ENCODE data around the gene PHPT1. TPM values are rescaled to one million over a fixed set of nuclear protein-coding genes. Genes with fewer than 3 reads are reported as not detected.

Gene PHPT1
- total RNA-seq, 1 donor from 2014 or later: 349 TPM

DNA sequence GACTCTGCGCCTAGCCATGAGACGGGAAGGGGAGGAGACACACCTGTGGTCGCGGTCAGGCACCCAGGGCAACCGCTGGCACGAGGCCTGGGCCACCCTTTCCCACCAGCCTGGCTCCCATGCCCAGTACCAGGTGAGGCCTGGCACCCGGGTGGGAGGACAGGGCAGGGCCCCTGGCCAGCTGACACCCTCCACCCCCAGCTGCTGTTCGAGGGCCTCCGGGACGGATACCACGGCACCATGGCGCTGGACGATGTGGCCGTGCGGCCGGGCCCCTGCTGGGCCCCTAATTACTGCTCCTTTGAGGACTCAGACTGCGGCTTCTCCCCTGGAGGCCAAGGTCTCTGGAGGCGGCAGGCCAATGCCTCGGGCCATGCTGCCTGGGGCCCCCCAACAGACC lies 8.0 kb downstream of the PHPT1 start:
- intact Hi-C loops (cut with micrococcal nuclease): no loop called here
- H3K4me1 ChIP-seq: peaks cover 27% of the 10 kb centered on the region
- peak; percentile 12 for DNase-seq
- H3K27me3 ChIP-seq (ENCODE audit: low read depth): no peaks in the 10 kb centered on the region
- no peak overlapping the region for H3K4me3 ChIP-seq
- TF ChIP-seq, protein P1, sequence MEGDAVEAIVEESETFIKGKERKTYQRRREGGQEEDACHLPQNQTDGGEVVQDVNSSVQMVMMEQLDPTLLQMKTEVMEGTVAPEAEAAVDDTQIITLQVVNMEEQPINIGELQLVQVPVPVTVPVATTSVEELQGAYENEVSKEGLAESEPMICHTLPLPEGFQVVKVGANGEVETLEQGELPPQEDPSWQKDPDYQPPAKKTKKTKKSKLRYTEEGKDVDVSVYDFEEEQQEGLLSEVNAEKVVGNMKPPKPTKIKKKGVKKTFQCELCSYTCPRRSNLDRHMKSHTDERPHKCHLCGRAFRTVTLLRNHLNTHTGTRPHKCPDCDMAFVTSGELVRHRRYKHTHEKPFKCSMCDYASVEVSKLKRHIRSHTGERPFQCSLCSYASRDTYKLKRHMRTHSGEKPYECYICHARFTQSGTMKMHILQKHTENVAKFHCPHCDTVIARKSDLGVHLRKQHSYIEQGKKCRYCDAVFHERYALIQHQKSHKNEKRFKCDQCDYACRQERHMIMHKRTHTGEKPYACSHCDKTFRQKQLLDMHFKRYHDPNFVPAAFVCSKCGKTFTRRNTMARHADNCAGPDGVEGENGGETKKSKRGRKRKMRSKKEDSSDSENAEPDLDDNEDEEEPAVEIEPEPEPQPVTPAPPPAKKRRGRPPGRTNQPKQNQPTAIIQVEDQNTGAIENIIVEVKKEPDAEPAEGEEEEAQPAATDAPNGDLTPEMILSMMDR (IDR thresholded peaks at IDR 0.05; ENCODE audit: borderline replicate concordance): no peak
- H3K27ac ChIP-seq (replicated peaks): no peak overlapping the region
- no peaks in the 10 kb centered on the region for H3K9me3 ChIP-seq (replicated peaks)
- peaks cover 18% of the 10 kb centered on the region for H3K36me3 ChIP-seq

GRCh38 chr9:136857581-136858412 lies 8.6 kb downstream of the PHPT1 start:
- no peak overlapping the region for H3K4me3 ChIP-seq
- no peak overlapping the region for H3K27ac ChIP-seq (replicated peaks)
- peak; percentile 14 for DNase-seq
- intact Hi-C loops (cut with micrococcal nuclease): no loop called here
- TF ChIP-seq, protein P1 (IDR thresholded peaks at IDR 0.05; ENCODE audit: borderline replicate concordance): no peak
- H3K4me1 ChIP-seq: peaks cover 26% of the 10 kb centered on the region
- peaks cover 24% of the 10 kb centered on the region for H3K36me3 ChIP-seq
- no peaks in the 10 kb centered on the region for H3K9me3 ChIP-seq (replicated peaks)
- no peaks in the 10 kb centered on the region for H3K27me3 ChIP-seq (ENCODE audit: low read depth)

DNA sequence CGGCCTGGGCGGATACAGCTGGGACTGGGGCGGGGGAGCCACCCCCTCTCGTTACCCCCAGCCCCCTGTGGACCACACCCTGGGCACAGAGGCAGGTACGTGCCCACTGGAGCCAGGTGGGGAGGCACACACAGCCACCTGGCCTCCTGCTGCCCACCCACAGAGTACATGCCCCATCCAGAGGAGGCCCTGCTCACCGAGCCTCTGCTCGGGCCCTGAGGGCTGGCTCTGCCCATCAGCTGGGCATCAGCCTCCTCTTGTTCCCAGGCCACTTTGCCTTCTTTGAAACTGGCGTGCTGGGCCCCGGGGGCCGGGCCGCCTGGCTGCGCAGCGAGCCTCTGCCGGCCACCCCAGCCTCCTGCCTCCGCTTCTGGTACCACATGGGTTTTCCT lies 9.2 kb downstream of the PHPT1 start:
- H3K27me3 ChIP-seq (ENCODE audit: low read depth): no peaks in the 10 kb centered on the region
- H3K36me3 ChIP-seq: peaks cover 31% of the 10 kb centered on the region
- H3K4me1 ChIP-seq: peaks cover 28% of the 10 kb centered on the region
- no peak for DNase-seq
- intact Hi-C loops (cut with micrococcal nuclease): no loop called here
- no peak overlapping the region for H3K4me3 ChIP-seq
- H3K27ac ChIP-seq (replicated peaks): peak overlapping the region; percentile 63
- H3K9me3 ChIP-seq (replicated peaks): no peaks in the 10 kb centered on the region
- TF ChIP-seq, protein P1 (IDR thresholded peaks at IDR 0.05; ENCODE audit: borderline replicate concordance): no peak

- H3K4me1 ChIP-seq: peaks cover 33% of the 10 kb centered on the region
- H3K4me3 ChIP-seq: no peak overlapping the region
- H3K27me3 ChIP-seq (ENCODE audit: low read depth): no peaks in the 10 kb centered on the region
- H3K36me3 ChIP-seq: peaks cover 37% of the 10 kb centered on the region
- H3K27ac ChIP-seq (replicated peaks): peak overlapping the region; percentile 63
- H3K9me3 ChIP-seq (replicated peaks): no peaks in the 10 kb centered on the region
- TF ChIP-seq, protein P1 (IDR thresholded peaks at IDR 0.05; ENCODE audit: borderline replicate concordance): no peak
- peak; percentile 73 for DNase-seq
- intact Hi-C loops (cut with micrococcal nuclease): no loop called here
These were observed 9.9 kb downstream of the PHPT1 start for GRCh38 chr9:136858844-136859757.

GRCh38 chr9:136860529-136860928 lies 11.3 kb downstream of the PHPT1 start:
- DNase-seq: no peak
- Histone ChIP-seq H3K27ac (replicated peaks) (no peak overlapping the region), H3K27me3 (ENCODE audit: low read depth) (no peaks in the 10 kb centered on the region), H3K4me3 (no peak overlapping the region), H3K36me3 (peaks cover 40% of the 10 kb centered on the region), H3K4me1 (peaks cover 47% of the 10 kb centered on the region), H3K9me3 (replicated peaks) (no peaks in the 10 kb centered on the region)
- intact Hi-C loops (cut with micrococcal nuclease): loop anchor here (10.0 kb wide), 1 partner anchor 64 kb away; no protein-coding TSS in a partner anchor
- TF ChIP-seq, protein P1 (IDR thresholded peaks at IDR 0.05; ENCODE audit: borderline replicate concordance): no peak

Measured in left ventricle myocardium inferior (tissue), 1 donor.